H9 (cell line): ENCODE measurements around the gene KCNMA1. TPM values are rescaled to one million over a fixed set of nuclear protein-coding genes. Genes with fewer than 3 reads are reported as not detected.

Experiments
- DNase-seq: peaks from one replicate; pipeline ENCODE4 v3.0.0-alpha.2; 2017
- H2AFZ ChIP-seq: one replicate; pipeline ENCODE4 v1.6.1; 2013; ENCODE audit warnings: mild to moderate bottlenecking, low read length, control low read depth, moderate library complexity
- H2AK5ac ChIP-seq: 2 replicates; pipeline ENCODE4 v1.6.1; 2013; ENCODE audit warnings: low read length, control low read depth, mixed read lengths; ENCODE audit not compliant: insufficient read length
- H2BK120ac ChIP-seq: one replicate; pipeline ENCODE4 v1.6.1; 2013; ENCODE audit warnings: low read depth, mild to moderate bottlenecking, low read length, control low read depth, inconsistent platforms; ENCODE audit not compliant: poor library complexity, severe bottlenecking
- H2BK12ac ChIP-seq: 2 replicates; pipeline ENCODE4 v1.6.1; 2013; ENCODE audit warnings: low read length, control low read depth, mixed read lengths, low read depth; ENCODE audit not compliant: insufficient read length
- H2BK15ac ChIP-seq: 2 replicates; pipeline ENCODE4 v1.6.1; 2013; ENCODE audit warnings: low read depth, low read length, control low read depth
- H2BK20ac ChIP-seq: one replicate; pipeline ENCODE4 v1.6.1; 2013; ENCODE audit warnings: low read depth, mild to moderate bottlenecking, low read length, control low read depth, inconsistent platforms; ENCODE audit not compliant: poor library complexity, severe bottlenecking
- H2BK5ac ChIP-seq: 2 replicates; pipeline ENCODE4 v1.6.1; 2013; ENCODE audit warnings: low read length, control low read depth, mixed read lengths; ENCODE audit not compliant: insufficient read length
- H3K14ac ChIP-seq: 2 replicates; pipeline ENCODE4 v1.6.1; 2013; ENCODE audit warnings: low read length, control low read depth; ENCODE audit not compliant: insufficient read depth
- H3K18ac ChIP-seq: 2 replicates; pipeline ENCODE4 v1.6.1; 2013; ENCODE audit warnings: low read depth, mild to moderate bottlenecking, mixed read lengths, low read length, control low read depth; ENCODE audit not compliant: insufficient read length
- H3K23ac ChIP-seq: 2 replicates; pipeline ENCODE4 v1.6.1; 2013; ENCODE audit warnings: low read length, control low read depth, mixed read lengths, low read depth; ENCODE audit not compliant: insufficient read length
- H3K23me2 ChIP-seq: 2 replicates; pipeline ENCODE4 v1.6.1; 2013; ENCODE audit warnings: low read depth, mild to moderate bottlenecking, mixed read lengths, low read length, control low read depth; ENCODE audit not compliant: insufficient read length, poor library complexity, severe bottlenecking
- H3K27ac ChIP-seq: 2 replicates; pipeline ENCODE4 v1.5.1; 2013; ENCODE audit warnings: low read length, control low read depth, mixed read lengths, low read depth; ENCODE audit not compliant: insufficient read length
- H3K27me3 ChIP-seq: 2 replicates; pipeline ENCODE4 v1.6.1; 2013; ENCODE audit warnings: low read length, control low read depth, inconsistent platforms; ENCODE audit not compliant: insufficient read depth
- H3K4ac ChIP-seq: 2 replicates; pipeline ENCODE4 v1.6.1; 2013; ENCODE audit warnings: low read depth, mild to moderate bottlenecking, control low read depth, inconsistent platforms, low read length, moderate library complexity
- H3K4me1 ChIP-seq: 2 replicates; pipeline ENCODE4 v1.6.1; 2013; ENCODE audit warnings: low read length, control low read depth, inconsistent platforms; ENCODE audit not compliant: insufficient read depth
- H3K4me2 ChIP-seq: 2 replicates; pipeline ENCODE4 v1.6.1; 2013; ENCODE audit warnings: low read length, control low read depth, mixed read lengths; ENCODE audit not compliant: insufficient read length, insufficient read depth
- H3K56ac ChIP-seq: 2 replicates; pipeline ENCODE4 v1.6.1; 2013; ENCODE audit warnings: low read depth, mild to moderate bottlenecking, mixed read lengths, low read length, control low read depth; ENCODE audit not compliant: insufficient read length
- H3K79me1 ChIP-seq: 2 replicates; pipeline ENCODE4 v1.6.1; 2013; ENCODE audit warnings: low read depth, mild to moderate bottlenecking, moderate library complexity, low read length, control low read depth, inconsistent platforms; ENCODE audit not compliant: insufficient read depth, poor library complexity, severe bottlenecking
- H3K79me2 ChIP-seq: 2 replicates; pipeline ENCODE4 v1.6.1; 2013; ENCODE audit warnings: low read length, control low read depth, inconsistent platforms; ENCODE audit not compliant: insufficient read depth
- H3K9ac ChIP-seq: 2 replicates; pipeline ENCODE4 v1.6.1; 2013; ENCODE audit warnings: low read length, control low read depth, mixed read lengths; ENCODE audit not compliant: insufficient read length; ENCODE audit errors: extremely low read depth
- H3K9me3 ChIP-seq: one replicate; pipeline ENCODE4 v1.6.1; 2013; ENCODE audit warnings: low read depth, low read length, inconsistent platforms; ENCODE audit not compliant: control insufficient read depth
- H3T11ph ChIP-seq: one replicate; pipeline ENCODE4 v1.6.1; 2013; ENCODE audit warnings: mild to moderate bottlenecking, low read length, control low read depth, inconsistent platforms
- H4K20me1 ChIP-seq: one replicate; pipeline ENCODE4 v1.6.1; 2013; ENCODE audit not compliant: control insufficient read depth, insufficient read length, insufficient read depth
- H4K5ac ChIP-seq: 2 replicates; pipeline ENCODE4 v1.6.1; 2013; ENCODE audit warnings: low read depth, mild to moderate bottlenecking, mixed read lengths, low read length, control low read depth; ENCODE audit not compliant: insufficient read length
- H4K8ac ChIP-seq: replicated peaks from 2 replicates; pipeline ENCODE4 v1.6.1; 2013; ENCODE audit warnings: low read length, control low read depth, mixed read lengths, low read depth; ENCODE audit not compliant: insufficient read length
- H4K91ac ChIP-seq: 2 replicates; pipeline ENCODE4 v1.6.1; 2013; ENCODE audit warnings: low read depth, mild to moderate bottlenecking, moderate library complexity, mixed read lengths, low read length, control low read depth; ENCODE audit not compliant: insufficient read length
- H3K27ac Mint-ChIP-seq, 3 experiments: 2 replicates in 2 of 3; 3 replicates in 1 of 3; pipeline ENCODE4 v1.8.0; 2020 to 2021; ENCODE audit warnings: mixed read lengths in 3 of 3, mild to moderate bottlenecking in 1 of 3, moderate library complexity in 1 of 3
- H3K27me3 Mint-ChIP-seq: 2 replicates; pipeline ENCODE4 v1.8.0; 2021; ENCODE audit warnings: low read depth, mild to moderate bottlenecking, moderate library complexity, mixed read lengths
- H3K36me3 Mint-ChIP-seq, 3 experiments: 2 replicates in 2 of 3; 3 replicates in 1 of 3; pipeline ENCODE4 v1.8.0; 2020 to 2021; ENCODE audit warnings: low read depth in 3 of 3, mixed read lengths in 3 of 3; ENCODE audit not compliant: insufficient read depth in 1 of 3
- H3K4me1 Mint-ChIP-seq, 2 experiments: 2 replicates each; pipeline ENCODE4 v1.8.0; 2020; ENCODE audit warnings: mixed read lengths in 2 of 2
- H3K4me3 Mint-ChIP-seq, 2 experiments: 2 replicates in 1 of 2; 3 replicates in 1 of 2; pipeline ENCODE4 v1.8.0; 2020 to 2021; ENCODE audit warnings: mild to moderate bottlenecking in 2 of 2, mixed read lengths in 2 of 2, moderate library complexity in 1 of 2
- H3K9me3 Mint-ChIP-seq, 2 experiments: 2 replicates in 1 of 2; 3 replicates in 1 of 2; pipeline ENCODE4 v1.8.0; 2020; ENCODE audit warnings: mild to moderate bottlenecking in 2 of 2, mixed read lengths in 2 of 2, moderate library complexity in 1 of 2
- WGBS: extraction: QIAGEN DNeasy Blood & Tissue Kit; methylation state at CpG from one replicate; pipeline ENCODE4 v1.1.7; 2013; ENCODE audit warnings: missing lambda C conversion rate, low lambda C conversion rate, mixed read lengths; ENCODE audit not compliant: insufficient read length; ENCODE audit errors: extremely low coverage; 5-methylcytosine and 5-hydroxymethylcytosine counted together
- total RNA-seq: library from RNA; stranded (reverse); gene quantifications from 2 replicates; pipeline ENCODE4 v1.2.1, GENCODE V29; 2021
- TF ChIP-seq, protein P1 (sequence below): fragments of 200-600 bp; sonication (generic); conservative IDR thresholded peaks from 3 replicates; pipeline ENCODE4 v1.8.0; 2021; ENCODE audit warnings: antibody characterized with exemption, mild to moderate bottlenecking

KCNMA1 gene
- total RNA-seq, 1 experiment from 2014 or later, result 2.0 TPM

DNA sequence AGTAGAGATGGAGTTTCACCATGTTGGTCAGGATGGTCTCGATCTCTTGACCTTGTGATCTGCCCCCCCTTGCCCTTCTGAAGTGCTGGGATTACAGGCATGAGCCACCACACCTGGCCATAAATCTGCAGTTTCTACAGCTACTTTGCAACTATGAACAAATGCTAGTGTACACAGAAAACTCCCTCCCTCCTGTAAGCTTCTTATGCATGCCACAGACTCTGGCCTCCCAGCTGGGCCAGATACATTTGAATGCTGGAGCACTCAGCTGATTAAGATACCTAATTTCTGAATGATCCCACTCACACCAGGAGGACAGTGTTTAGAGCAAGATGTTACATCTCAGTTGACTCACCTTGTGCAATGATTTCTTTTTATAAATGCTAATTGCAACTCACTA lies 486.2 kb downstream of the KCNMA1 start:
- no peak overlapping the region for H4K5ac ChIP-seq
- H3K18ac ChIP-seq, result no peak overlapping the region
- TF ChIP-seq, protein P1, sequence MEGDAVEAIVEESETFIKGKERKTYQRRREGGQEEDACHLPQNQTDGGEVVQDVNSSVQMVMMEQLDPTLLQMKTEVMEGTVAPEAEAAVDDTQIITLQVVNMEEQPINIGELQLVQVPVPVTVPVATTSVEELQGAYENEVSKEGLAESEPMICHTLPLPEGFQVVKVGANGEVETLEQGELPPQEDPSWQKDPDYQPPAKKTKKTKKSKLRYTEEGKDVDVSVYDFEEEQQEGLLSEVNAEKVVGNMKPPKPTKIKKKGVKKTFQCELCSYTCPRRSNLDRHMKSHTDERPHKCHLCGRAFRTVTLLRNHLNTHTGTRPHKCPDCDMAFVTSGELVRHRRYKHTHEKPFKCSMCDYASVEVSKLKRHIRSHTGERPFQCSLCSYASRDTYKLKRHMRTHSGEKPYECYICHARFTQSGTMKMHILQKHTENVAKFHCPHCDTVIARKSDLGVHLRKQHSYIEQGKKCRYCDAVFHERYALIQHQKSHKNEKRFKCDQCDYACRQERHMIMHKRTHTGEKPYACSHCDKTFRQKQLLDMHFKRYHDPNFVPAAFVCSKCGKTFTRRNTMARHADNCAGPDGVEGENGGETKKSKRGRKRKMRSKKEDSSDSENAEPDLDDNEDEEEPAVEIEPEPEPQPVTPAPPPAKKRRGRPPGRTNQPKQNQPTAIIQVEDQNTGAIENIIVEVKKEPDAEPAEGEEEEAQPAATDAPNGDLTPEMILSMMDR, result no peak
- no peaks in the 10 kb centered on the region for H3K9me3 Mint-ChIP-seq
- H3K4me3 Mint-ChIP-seq, result peak overlapping the region in 1 of 2 experiments; percentile 38; a peak in 2 of 5 replicates
- no peaks in the 10 kb centered on the region for H3K79me1 ChIP-seq
- no peak overlapping the region for H2AFZ ChIP-seq
- DNase-seq, result no peak
- H3K4me2 ChIP-seq, result no peak overlapping the region
- H2AK5ac ChIP-seq, result no peak overlapping the region
- H3K36me3 Mint-ChIP-seq, result no peaks in the 10 kb centered on the region
- no peak overlapping the region for H2BK12ac ChIP-seq
- H3K4ac ChIP-seq, result no peak overlapping the region
- H3K23me2 ChIP-seq, result no peaks in the 10 kb centered on the region
- H2BK5ac ChIP-seq, result no peak overlapping the region
- no peak overlapping the region for H3T11ph ChIP-seq
- H3K23ac ChIP-seq, result no peak overlapping the region
- no peaks in the 10 kb centered on the region for H3K9me3 ChIP-seq
- H2BK20ac ChIP-seq, result no peak overlapping the region
- no peaks in the 10 kb centered on the region for H3K27me3 ChIP-seq
- H3K56ac ChIP-seq, result no peak overlapping the region
- peaks cover 3% of the 10 kb centered on the region for H3K27me3 Mint-ChIP-seq
- no peak overlapping the region for H3K14ac ChIP-seq
- no peak overlapping the region for H2BK15ac ChIP-seq
- H3K4me1 ChIP-seq, result peaks cover 12% of the 10 kb centered on the region; the same call in 1 of the 2 replicates
- no CpG with 5 or more reads among the region's 1 CpG for WGBS
- peak overlapping the region in 2 of 3 experiments; percentile 10 to 45; a peak in 1 of 7 replicates for H3K27ac Mint-ChIP-seq
- no peak overlapping the region for H2BK120ac ChIP-seq
- H4K91ac ChIP-seq, result no peak overlapping the region
- H3K79me2 ChIP-seq, result no peaks in the 10 kb centered on the region
- H4K8ac ChIP-seq, result no peak overlapping the region
- no peak overlapping the region for H3K27ac ChIP-seq
- H3K4me1 Mint-ChIP-seq, result peaks cover 54% of the 10 kb centered on the region in 2 experiments
- H4K20me1 ChIP-seq, result no peaks in the 10 kb centered on the region
- H3K9ac ChIP-seq, result no peak overlapping the region
